Testis (tissue), 2 donors: Measurements from ENCODE around the gene RBP5.

Source experiments
- POLR2A ChIP-seq: fragments of 450-650 bp; IDR thresholded peaks from one replicate; pipeline ENCODE4 v1.6.1; 2017; ENCODE audit warnings: antibody characterized with exemption, mild to moderate bottlenecking, moderate library complexity
- TF ChIP-seq, protein P1 (sequence below), 3 experiments: fragments of 450-650 bp in 2 of 3; fragments of 200-600 bp in 1 of 3; sonication (generic) in 1 of 3; IDR thresholded peaks; one replicate each; pipeline ENCODE4 v1.5.1; 2016 to 2019; ENCODE audit warnings: antibody characterized with exemption in 3 of 3, mild to moderate bottlenecking in 2 of 3, moderate library complexity in 1 of 3

GRCh38 chr12:7102582-7102981 is 26.1 kb downstream of the RBP5 start:
- TF ChIP-seq, protein P1, sequence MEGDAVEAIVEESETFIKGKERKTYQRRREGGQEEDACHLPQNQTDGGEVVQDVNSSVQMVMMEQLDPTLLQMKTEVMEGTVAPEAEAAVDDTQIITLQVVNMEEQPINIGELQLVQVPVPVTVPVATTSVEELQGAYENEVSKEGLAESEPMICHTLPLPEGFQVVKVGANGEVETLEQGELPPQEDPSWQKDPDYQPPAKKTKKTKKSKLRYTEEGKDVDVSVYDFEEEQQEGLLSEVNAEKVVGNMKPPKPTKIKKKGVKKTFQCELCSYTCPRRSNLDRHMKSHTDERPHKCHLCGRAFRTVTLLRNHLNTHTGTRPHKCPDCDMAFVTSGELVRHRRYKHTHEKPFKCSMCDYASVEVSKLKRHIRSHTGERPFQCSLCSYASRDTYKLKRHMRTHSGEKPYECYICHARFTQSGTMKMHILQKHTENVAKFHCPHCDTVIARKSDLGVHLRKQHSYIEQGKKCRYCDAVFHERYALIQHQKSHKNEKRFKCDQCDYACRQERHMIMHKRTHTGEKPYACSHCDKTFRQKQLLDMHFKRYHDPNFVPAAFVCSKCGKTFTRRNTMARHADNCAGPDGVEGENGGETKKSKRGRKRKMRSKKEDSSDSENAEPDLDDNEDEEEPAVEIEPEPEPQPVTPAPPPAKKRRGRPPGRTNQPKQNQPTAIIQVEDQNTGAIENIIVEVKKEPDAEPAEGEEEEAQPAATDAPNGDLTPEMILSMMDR (IDR thresholded peaks at IDR 0.05) = no peak
- no peak for TF ChIP-seq POLR2A
